Activated naive CD8-positive, alpha-beta T cell treated with anti-CD3 and anti-CD28 coated beads for 36 hours (primary cell): ENCODE data around the gene PRPF8. TPM values are rescaled to one million over a fixed set of nuclear protein-coding genes. Genes with fewer than 3 reads are reported as not detected.

ENCODE experiments used
- DNase-seq: peaks from one replicate; pipeline ENCODE4 v3.0.0; 2021
- H3K27ac Mint-ChIP-seq: one replicate; pipeline ENCODE4 v1.8.0; 2022; ENCODE audit warnings: mild to moderate bottlenecking, moderate library complexity, mixed read lengths
- H3K27me3 Mint-ChIP-seq: one replicate; pipeline ENCODE4 v1.8.0; 2022; ENCODE audit warnings: mild to moderate bottlenecking, mixed read lengths
- H3K36me3 Mint-ChIP-seq: one replicate; pipeline ENCODE4 v1.8.0; 2021; ENCODE audit warnings: mild to moderate bottlenecking, mixed read lengths
- H3K4me1 Mint-ChIP-seq: one replicate; pipeline ENCODE4 v1.8.0; 2021; ENCODE audit warnings: mixed read lengths
- H3K4me3 Mint-ChIP-seq: one replicate; pipeline ENCODE4 v1.8.0; 2022; ENCODE audit warnings: mild to moderate bottlenecking, moderate library complexity, mixed read lengths
- H3K9me3 Mint-ChIP-seq: one replicate; pipeline ENCODE4 v1.8.0; 2022; ENCODE audit warnings: mixed read lengths
- total RNA-seq, 2 experiments: library from RNA; stranded (reverse); gene quantifications; one replicate each; pipeline ENCODE4 v1.2.3, GENCODE V29; 2021

Gene PRPF8
- total RNA-seq, 2 experiments from 2014 or later, result 418 to 428 TPM

DNA sequence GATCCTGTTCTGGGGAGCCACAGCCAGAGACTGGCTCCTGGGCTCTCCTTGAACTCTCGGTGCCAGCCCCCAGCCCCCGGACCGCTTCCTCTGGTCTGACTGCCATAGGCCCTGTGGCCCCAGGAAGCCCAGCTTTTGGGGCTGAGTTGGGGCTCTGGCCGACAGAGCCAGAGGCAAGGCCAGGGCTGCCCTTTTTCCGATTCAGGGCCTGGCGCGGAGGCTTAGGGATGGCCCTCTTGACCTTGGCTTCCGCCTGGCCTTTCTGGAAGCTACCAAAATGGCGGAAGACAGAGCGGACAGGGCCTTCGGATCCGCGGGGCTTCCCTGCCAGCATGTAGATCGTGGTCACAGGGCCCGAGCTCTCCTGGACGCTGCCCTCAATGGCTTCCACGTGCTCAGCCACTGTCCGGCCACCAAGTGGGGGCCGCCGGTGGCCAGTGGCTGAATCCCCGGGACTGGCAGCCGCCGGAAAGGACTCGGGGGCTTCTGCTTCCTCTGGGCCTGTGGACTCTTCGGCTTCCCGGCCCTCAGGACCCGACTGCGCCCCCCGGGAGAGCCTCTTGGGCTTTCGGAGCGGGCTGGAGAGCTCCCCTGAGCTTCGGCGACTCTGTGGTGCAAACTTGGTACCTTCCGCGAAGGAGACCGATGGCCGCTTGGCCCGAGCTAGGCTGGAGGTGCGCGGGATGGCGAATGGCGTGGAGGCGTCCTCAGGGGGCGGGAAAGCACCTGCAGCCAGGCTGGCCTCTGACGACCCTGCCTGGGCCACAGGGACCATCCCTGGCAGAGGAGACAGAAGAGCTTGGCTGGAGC lies 49.6 kb downstream of the PRPF8 start:
- Mint-ChIP-seq H3K27ac (no peak overlapping the region), H3K9me3 (no peaks in the 10 kb centered on the region), H3K4me1 (peaks cover 2% of the 10 kb centered on the region), H3K36me3 (no peaks in the 10 kb centered on the region), H3K27me3 (peaks cover 3% of the 10 kb centered on the region), H3K4me3 (no peak overlapping the region)
- DNase-seq, result no peak

DNA sequence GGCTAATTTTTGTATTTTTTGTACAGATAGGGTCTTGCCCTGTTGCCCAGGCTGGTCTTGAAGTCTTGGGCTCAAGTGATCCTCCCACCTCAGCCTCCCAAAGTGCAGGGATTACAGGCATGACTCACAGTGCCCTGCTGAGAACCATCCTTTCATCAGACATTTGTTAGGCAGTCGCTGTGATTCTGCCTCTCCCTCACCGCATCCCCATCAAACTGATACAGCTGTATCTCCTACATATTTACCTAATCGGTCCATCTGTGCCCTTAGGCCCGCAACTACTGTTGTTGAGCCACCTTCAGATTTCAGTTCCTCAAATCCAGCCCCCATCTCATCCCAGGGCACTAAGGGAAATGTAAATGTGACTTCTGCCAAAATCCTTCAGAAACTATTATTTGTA lies 54.0 kb downstream of the PRPF8 start:
- H3K4me3 Mint-ChIP-seq, result no peak overlapping the region
- no peak overlapping the region for H3K27ac Mint-ChIP-seq

DNA sequence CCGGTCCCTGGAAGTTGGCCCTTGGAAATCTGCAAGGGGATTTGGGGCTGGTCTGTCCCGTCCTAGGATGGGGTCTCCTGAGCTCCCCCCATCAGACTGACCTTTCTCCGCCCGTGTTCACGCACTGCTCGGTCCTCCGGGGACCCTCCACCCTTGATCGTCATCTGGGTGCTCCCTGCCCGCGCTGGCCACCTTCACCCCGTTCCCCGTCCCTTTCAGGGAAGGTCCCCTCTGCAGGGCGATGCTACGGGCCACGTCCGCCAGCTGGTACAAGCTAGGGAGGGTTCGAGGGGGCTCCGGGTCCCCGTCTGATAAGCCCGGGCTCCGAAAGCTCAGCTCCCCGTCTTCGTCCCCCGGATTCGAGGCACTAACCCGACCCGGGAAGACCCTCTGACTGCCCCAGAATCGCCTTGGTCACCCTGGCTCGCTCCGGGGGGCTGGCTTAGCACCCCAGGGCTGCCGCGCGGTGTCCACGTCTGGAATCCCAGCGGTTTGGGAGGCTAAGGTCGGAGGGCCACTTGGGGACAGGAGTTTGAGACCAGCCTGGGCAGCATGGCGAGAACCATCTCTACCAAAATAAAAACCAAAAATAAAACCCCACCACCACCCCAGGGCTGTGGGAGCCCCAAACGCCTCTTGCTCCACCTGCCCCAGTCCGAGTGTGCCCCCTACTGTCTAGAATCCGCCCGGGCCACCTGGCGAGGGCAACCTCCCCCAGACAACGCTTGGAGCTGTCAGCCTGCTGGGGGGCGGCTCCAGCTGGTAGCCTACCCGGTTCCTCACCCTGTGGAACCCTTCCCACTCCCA lies 55.0 kb downstream of the PRPF8 start:
- peak; percentile 85 for DNase-seq
- Mint-ChIP-seq H3K4me1 (peaks cover 15% of the 10 kb centered on the region), H3K9me3 (no peaks in the 10 kb centered on the region), H3K4me3 (peak overlapping the region; percentile 80), H3K36me3 (no peaks in the 10 kb centered on the region), H3K27me3 (peaks cover 10% of the 10 kb centered on the region), H3K27ac (peak overlapping the region; percentile 67)

More for the DNA sequence above, 54.0 kb downstream of the PRPF8 start:
- H3K9me3 Mint-ChIP-seq, result no peaks in the 10 kb centered on the region
- peaks cover 15% of the 10 kb centered on the region for H3K4me1 Mint-ChIP-seq
- no peaks in the 10 kb centered on the region for H3K36me3 Mint-ChIP-seq
- peaks cover 9% of the 10 kb centered on the region for H3K27me3 Mint-ChIP-seq
- DNase-seq, result no peak

DNA sequence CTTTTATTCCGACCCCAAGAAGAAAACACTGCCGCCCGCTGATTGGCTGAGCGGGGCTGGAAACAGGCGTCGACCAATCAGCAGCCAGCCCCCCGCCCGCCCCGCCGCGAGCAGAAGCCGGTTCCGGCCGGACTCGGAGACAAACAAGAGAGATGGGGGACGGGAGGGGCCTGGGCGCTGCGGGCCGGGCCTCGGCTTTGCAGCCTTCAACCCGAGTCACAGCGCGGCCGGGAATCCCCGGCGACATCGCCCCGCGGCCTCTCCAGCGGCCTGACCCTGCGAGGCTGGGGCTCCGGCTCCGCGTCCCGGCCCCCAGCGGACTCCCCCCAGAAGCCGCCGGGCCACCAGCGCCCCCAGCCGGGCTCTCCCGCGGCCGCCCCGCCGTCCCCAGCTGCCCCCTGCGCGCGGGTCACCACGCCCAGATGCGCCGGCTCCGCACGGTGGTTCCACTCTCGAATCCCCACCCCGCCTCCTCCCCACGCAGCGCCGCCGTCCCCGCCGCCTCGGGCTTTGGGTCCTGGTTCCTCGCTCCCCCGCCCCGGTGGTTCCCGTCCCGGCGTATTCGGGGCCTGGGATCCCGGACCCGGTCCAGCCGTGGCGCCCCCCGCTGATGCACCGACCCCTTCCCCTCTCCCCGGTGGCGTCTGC lies 55.7 kb downstream of the PRPF8 start:
- peaks cover 10% of the 10 kb centered on the region for H3K27me3 Mint-ChIP-seq
- peaks cover 15% of the 10 kb centered on the region for H3K4me1 Mint-ChIP-seq
- peak overlapping the region; percentile 93 for H3K4me3 Mint-ChIP-seq
- H3K27ac Mint-ChIP-seq, result peak overlapping the region; percentile 93
- no peaks in the 10 kb centered on the region for H3K36me3 Mint-ChIP-seq
- peak; percentile 91 for DNase-seq
- no peaks in the 10 kb centered on the region for H3K9me3 Mint-ChIP-seq

DNA sequence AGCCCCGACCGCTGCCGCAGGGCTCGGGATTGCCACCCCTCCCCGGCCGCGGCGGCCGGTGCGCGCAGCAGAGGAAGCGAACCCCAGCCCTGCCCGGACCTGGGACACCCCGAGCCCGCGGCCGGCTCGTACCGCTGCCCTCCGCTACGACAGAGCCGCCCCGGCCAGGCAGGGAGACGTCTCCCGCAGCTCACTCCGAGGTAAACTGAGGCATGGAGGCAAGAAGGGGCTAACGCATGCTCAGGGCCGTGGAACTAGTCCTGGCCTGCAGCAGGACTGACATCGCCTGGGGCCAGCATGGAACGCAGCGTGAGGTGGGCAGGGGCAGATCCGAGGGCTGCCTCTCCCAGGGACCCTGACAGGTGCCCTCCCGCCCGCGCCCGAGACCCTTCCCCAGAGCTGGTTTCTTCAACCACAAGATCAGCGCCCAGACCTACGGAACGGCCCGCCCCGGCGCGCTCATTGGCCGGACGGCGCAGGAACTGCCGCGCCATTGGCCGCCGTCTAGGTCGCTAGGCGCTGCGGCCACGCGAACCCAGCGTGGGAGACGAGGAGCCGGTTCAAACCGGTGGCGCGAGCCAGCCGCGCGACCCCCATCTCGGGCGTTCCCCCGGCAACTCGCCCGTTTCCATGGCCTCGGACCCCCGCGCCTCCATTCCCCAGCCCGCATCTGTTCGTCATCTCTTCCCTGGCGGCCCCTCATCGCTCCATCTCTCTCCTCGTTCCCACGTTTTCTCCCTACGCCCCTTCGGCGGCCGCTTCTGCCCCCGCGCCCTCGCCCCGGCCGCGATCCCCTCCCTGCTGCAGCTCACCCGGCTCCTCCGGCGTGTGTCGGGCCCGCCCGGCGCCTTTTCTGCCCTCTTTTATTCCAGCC lies 56.4 kb downstream of the PRPF8 start, which contains the start of gene SLC43A2:
Gene SLC43A2, minus strand, starts transcription at position 853 of the 874 bp plus-strand sequence. CDS start 960 bp downstream, outside the sequence.
- H3K4me1 Mint-ChIP-seq, result peaks cover 15% of the 10 kb centered on the region
- H3K4me3 Mint-ChIP-seq, result peak within 1 kb of the TSS; percentile 93
- no peaks in the 10 kb centered on the region for H3K36me3 Mint-ChIP-seq
- peaks cover 10% of the 10 kb centered on the region for H3K27me3 Mint-ChIP-seq
- peak; percentile 84 for DNase-seq
- H3K27ac Mint-ChIP-seq, result peak within 1 kb of the TSS; percentile 93
- H3K9me3 Mint-ChIP-seq, result no peaks in the 10 kb centered on the region

DNA sequence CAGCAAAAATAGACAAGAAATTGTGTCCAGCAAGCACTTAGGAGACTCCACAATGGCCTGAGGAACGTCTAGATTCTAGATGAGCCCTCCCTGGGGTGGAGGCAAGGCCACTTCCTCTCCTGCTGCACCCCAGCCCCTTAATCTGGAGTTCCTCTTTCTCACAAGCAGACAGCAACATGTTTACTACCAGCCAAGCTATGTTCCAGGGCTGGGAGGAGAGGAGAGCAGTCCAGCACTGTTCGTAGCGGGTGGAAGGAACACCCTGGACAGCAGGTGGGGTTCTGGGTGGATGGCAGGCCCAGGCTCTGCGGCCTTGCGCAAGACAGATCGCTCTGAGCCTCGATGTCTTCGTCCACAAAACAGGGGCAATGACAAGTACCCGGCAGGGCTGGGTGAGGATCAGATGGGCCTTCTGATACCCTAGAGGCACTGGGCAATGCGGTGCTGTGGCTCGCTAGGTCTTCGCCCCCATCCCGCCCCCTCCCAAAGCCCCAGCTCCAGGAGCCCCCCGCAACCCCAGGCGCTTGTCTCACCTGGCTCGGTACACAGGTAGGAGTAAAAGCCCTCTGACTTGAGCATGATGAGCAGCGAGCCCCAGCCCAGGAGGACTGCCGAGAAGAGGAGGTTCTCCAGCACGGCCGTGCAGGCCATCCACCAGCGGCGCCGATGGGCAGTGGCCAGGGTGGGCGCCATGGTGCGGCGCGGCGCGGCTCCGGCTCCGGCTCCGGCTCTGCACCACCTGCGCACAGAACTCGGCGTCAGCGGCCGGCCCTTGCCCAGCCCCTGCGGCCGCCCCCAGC lies 57.3 kb downstream of the PRPF8 start:
- Mint-ChIP-seq H3K27me3 (peaks cover 10% of the 10 kb centered on the region), H3K4me1 (peaks cover 15% of the 10 kb centered on the region), H3K4me3 (peak overlapping the region; percentile 62), H3K9me3 (no peaks in the 10 kb centered on the region), H3K36me3 (no peaks in the 10 kb centered on the region), H3K27ac (no peak overlapping the region)
- no peak for DNase-seq

DNA sequence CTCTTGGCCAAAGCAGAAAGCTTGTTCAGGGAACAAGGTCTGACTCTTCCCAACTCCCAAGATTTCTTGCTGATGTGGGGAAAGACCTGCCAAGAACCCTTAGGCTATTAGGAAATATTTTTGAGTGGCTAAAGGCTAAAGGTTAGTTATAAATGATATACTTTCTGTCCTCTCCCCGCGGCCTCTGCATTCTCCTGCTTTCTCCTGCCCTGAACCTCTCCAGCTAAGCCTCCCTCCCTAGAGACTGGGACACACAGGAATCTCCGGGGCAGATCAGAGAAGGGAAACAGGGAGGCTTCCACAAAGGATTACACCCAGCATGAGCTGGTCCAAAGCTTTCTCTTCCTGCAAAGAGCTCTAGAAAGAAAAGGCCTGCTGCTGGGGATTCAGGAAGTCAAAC lies 58.3 kb downstream of the PRPF8 start:
- Mint-ChIP-seq H3K36me3 (no peaks in the 10 kb centered on the region), H3K4me3 (no peak overlapping the region)

DNA sequence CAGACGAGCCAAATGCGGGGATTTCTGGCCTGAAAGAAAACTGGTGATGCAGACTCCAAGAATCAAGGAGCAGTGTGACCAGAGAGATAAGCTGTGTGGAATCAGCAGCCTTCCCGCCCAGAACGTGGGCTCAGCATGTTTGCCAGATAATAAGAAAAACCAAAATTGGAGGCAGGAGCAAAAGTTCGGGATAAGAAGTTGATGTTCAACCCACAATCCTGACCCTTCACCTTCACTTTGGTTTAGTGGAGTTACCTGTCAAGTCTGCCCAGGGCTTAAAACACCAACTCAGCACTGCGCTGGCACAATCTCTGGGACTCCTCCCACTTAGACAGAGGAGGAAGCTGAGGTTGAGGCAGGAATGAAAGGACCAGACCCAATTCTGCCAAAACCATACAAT lies 59.1 kb downstream of the PRPF8 start:
- Mint-ChIP-seq H3K9me3 (no peaks in the 10 kb centered on the region), H3K4me3 (no peak overlapping the region), H3K27me3 (peaks cover 10% of the 10 kb centered on the region), H3K27ac (no peak overlapping the region), H3K4me1 (peaks cover 15% of the 10 kb centered on the region), H3K36me3 (no peaks in the 10 kb centered on the region)
- no peak for DNase-seq

More for the DNA sequence above, 58.3 kb downstream of the PRPF8 start:
- H3K9me3 Mint-ChIP-seq, result no peaks in the 10 kb centered on the region
- DNase-seq, result no peak
- H3K27me3 Mint-ChIP-seq, result peaks cover 10% of the 10 kb centered on the region
- peaks cover 15% of the 10 kb centered on the region for H3K4me1 Mint-ChIP-seq
- H3K27ac Mint-ChIP-seq, result no peak overlapping the region

DNA sequence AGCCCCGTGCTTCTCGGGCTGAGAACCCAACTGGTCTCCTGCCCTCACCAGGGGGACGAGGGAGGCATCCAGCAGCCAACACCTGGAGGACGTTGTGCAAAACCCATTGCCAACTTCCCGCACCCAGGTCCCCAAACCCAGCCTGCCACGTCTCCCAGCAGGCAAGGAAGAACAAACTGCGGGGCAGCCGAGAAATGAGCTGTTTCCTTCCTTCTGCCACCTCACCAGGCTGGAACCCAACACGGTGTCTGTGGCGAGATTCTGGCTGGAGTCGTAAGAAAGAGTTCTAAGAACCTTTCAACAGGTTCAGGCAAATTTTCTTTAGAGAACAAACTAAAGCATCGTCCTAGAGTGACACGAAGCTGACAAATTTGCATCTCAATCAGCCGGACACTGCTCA lies 59.6 kb downstream of the PRPF8 start:
- Mint-ChIP-seq H3K36me3 (no peaks in the 10 kb centered on the region), H3K4me1 (peaks cover 13% of the 10 kb centered on the region), H3K9me3 (no peaks in the 10 kb centered on the region), H3K27ac (no peak overlapping the region), H3K27me3 (peaks cover 7% of the 10 kb centered on the region), H3K4me3 (no peak overlapping the region)
- DNase-seq, result no peak

DNA sequence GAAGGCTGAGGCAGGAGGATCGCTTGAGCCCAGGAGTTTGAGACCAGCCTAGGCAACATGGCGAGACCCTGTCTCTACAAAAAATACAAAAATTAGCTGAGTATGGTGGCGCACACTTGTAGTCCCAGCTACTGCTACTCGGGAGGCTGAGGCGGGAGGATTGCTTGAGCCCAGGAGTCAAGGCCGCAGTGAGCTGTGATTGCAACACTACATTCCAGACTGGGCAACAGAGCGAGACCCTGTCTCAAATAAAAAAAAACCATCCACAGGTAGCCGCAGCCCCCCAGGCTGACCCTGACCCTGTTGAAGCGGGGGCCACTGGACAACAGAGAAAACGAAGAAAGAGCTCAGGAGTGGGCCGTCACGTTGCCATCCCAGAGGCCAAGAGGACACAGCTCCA lies 60.0 kb downstream of the PRPF8 start:
- Mint-ChIP-seq H3K4me3 (no peak overlapping the region), H3K36me3 (no peaks in the 10 kb centered on the region), H3K9me3 (no peaks in the 10 kb centered on the region), H3K27ac (no peak overlapping the region), H3K27me3 (peaks cover 6% of the 10 kb centered on the region), H3K4me1 (peaks cover 12% of the 10 kb centered on the region)
- no peak for DNase-seq

DNA sequence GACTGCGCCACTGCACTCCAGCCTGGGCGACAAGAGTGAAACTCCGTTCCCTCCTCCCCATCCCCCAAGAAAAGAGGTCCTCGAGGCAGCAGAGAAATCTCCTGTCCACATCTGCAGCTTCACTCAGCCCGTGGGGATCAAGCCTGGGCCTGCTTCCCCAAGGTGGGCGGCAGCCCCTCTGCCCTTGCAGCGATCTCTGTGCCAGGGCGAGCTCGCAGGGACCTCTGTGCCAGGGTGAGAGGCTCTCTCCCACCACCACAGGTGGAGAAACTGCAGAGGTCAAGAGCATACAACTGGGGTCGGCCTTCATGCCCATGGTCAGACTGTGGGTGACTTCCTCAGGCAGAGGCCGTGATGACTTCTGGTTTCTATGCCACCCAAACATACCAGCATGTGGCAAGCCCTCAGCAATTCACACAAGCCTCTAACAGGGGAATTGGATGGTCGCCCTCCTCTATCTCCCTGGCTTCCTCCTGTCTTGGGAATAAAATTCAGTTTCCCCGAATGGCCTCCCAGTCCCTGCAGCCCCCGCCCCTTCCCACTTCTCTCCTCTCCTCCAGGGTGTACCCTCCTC lies 61.5 kb downstream of the PRPF8 start:
- no peaks in the 10 kb centered on the region for H3K9me3 Mint-ChIP-seq
- H3K4me3 Mint-ChIP-seq, result no peak overlapping the region
- H3K4me1 Mint-ChIP-seq, result peaks cover 9% of the 10 kb centered on the region
- H3K27ac Mint-ChIP-seq, result no peak overlapping the region
- DNase-seq, result no peak
- H3K36me3 Mint-ChIP-seq, result no peaks in the 10 kb centered on the region
- H3K27me3 Mint-ChIP-seq, result peaks cover 6% of the 10 kb centered on the region

DNA sequence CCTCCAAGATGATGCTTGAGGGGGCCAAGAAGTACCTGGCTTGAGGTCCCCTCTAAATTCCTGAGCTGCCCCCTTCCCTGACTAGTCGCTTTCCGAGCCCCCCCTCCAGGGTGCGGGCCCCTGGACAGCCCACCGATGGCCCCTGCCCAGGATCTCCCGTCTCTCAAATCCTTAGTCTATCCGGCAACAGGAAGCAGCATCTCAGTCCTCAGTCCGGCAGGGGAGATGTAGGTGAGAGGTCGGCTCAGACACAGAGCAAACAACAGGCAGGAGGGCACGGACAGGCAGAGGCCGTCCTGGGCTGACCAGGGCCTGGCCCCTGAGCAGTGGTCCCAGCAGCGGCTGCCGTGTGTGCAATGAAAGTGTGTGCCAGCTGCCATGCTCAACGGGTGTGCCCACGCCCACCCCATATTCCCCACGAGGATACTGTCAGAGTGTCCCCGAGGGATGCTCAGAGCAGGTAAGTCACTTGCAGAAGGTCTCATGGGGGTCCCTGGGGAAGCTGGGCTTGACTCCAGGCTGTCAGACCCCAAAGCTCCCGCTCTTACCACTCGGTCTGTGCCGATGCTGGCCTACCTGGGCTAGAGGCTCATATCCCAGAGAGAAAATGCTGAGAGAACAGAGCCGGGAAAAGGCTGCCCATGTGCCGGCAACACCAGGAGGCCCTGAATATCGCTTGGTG lies 63.3 kb downstream of the PRPF8 start:
- no peak overlapping the region for H3K4me3 Mint-ChIP-seq
- peaks cover 3% of the 10 kb centered on the region for H3K4me1 Mint-ChIP-seq
- no peak overlapping the region for H3K27ac Mint-ChIP-seq

DNA sequence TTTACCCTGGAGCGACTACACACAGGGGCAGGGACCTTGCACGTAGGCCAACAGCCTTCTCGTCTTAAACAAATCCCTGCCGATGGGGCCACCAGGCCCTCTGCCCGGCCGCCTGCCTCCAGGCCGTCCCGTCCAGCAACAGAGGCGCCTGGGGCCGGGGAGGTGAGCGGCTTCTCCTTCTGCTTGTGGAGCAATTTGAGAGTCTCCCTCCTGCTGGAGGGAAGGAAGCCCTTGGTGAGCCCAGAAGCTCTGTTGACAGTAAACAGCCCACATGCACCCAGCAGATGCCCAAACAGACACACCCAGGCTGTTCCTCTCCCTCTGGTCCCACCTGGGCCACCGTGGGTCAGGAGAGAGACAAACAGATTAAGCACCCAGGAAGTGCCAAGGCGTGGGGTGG lies 64.2 kb downstream of the PRPF8 start:
- H3K27ac Mint-ChIP-seq, result no peak overlapping the region
- H3K4me1 Mint-ChIP-seq, result peaks cover 2% of the 10 kb centered on the region
- H3K27me3 Mint-ChIP-seq, result no peaks in the 10 kb centered on the region
- H3K4me3 Mint-ChIP-seq, result no peak overlapping the region
- H3K9me3 Mint-ChIP-seq, result no peaks in the 10 kb centered on the region
- H3K36me3 Mint-ChIP-seq, result no peaks in the 10 kb centered on the region
- no peak for DNase-seq

More for the DNA sequence above, 63.3 kb downstream of the PRPF8 start:
- DNase-seq, result no peak
- H3K36me3 Mint-ChIP-seq, result no peaks in the 10 kb centered on the region
- no peaks in the 10 kb centered on the region for H3K9me3 Mint-ChIP-seq
- peaks cover 6% of the 10 kb centered on the region for H3K27me3 Mint-ChIP-seq
